ENCODE measurements around the gene GALNT15.

The GALNT15 gene

GRCh38 chr3:16187213-16187790 is 12.8 kb downstream of the GALNT15 start:
- no peak for DNase-seq (ENCODE audit: low spot score)

- DNase-seq (ENCODE audit: low spot score) = no peak
Measured at GRCh38 chr3:16188071-16188470, 13.6 kb downstream of the GALNT15 start.

GRCh38 chr3:16189201-16189600 is 14.7 kb downstream of the GALNT15 start:
- DNase-seq (ENCODE audit: low spot score) = no peak

DNA sequence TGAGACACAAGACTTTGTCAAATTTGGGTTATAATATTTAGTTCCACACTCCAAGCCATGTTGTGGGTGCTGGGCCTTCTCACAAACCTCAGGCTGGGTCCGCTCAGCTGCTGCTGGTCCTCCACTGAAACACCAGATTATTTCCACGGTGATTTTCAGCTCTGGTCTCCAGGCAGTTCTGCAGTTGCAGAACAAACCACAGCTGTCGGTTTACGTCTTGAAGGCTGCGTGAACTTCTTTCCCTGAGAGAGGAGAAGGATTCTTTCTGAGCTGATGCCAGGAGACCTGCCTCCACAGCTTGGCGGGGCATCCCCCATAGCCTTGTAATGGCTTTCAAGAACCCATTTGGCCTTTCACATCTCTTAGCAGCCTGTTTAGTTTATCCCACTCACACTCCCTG is 16.2 kb downstream of the GALNT15 start:
- no peak for DNase-seq (ENCODE audit: low spot score)

DNA sequence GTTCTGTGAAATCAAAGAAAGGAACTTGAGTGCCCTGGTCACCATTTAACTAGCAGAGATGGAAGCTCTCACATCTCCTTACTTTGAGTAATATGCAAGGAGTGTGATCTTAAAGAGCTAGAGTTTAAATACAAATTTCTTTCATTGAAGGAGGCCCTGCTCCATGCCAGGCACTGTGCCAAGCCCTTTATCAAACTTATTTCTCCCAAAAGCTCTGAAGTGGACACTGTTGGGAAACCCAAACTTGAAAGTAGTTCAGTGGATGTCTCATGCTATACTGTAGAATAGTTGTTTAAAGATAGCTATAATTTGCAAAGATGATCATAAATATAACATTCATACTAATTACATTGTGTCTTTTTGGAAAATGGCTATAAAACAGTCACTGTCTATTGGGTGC is 17.1 kb downstream of the GALNT15 start:
- no peak for DNase-seq (ENCODE audit: low spot score)

DNA sequence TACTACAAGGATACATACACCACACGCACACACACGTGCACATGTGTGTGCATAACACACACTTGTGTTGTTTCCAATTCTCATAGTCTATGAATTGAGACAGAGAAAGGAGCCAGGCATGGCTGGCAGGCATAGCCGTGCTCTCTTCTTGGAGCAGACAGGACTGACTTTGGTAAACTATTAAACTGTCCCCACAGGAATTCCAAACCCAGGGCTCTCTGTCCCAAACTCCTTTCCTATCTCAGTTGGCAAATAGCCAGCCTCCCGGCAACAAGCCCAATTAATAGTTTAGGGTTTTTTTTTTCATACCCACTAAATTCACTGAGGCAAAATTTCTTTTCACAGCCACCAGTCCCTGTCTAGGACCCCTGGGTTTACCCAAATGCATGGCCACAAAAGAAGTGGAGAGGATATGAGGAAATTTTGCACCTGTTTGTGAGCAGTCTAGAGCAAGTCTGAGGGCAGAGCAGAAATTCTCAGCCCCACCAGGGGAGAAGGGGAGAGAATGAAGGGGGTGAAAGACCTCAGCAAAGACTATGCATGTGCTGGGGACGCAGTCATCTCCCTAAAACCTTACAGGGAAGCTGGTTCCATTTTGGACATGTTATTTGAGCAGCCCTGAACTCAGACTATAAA is 17.8 kb downstream of the GALNT15 start:
- no peak for DNase-seq (ENCODE audit: low spot score)

GRCh38 chr3:16198427-16198826 is 23.9 kb downstream of the GALNT15 start:
- no peak for DNase-seq (ENCODE audit: low spot score)

DNA sequence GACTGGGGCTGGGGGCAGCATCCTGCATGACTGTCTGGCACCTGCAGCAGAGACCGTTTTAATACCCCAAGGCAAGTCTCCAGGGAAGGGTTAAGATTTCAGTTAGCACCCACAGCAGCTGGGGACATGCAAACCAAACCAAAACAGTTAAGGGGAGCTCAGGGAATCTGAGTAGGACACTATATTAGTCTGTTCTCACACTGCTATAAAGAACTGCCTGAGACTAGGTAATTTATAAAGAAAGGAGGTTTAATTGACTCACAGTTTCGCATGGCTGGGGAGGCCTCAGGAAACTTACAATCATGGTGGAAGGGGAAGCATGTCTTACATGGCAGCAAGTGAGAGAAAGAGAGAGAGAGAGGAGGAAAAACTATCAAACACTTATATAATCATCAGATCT is 25.3 kb downstream of the GALNT15 start:
- DNase-seq (ENCODE audit: low spot score) = no peak

- DNase-seq (ENCODE audit: low spot score) = peak; percentile 54
Measured at GRCh38 chr3:16200411-16200810, 25.9 kb downstream of the GALNT15 start.

GRCh38 chr3:16203031-16203430 is 28.6 kb downstream of the GALNT15 start:
- no peak for DNase-seq (ENCODE audit: low spot score)

GRCh38 chr3:16203671-16204629 is 29.5 kb downstream of the GALNT15 start:
- DNase-seq (ENCODE audit: low spot score) = no peak

- no peak for DNase-seq (ENCODE audit: low spot score)
Measured at GRCh38 chr3:16204751-16205150, 30.3 kb downstream of the GALNT15 start.

DNA sequence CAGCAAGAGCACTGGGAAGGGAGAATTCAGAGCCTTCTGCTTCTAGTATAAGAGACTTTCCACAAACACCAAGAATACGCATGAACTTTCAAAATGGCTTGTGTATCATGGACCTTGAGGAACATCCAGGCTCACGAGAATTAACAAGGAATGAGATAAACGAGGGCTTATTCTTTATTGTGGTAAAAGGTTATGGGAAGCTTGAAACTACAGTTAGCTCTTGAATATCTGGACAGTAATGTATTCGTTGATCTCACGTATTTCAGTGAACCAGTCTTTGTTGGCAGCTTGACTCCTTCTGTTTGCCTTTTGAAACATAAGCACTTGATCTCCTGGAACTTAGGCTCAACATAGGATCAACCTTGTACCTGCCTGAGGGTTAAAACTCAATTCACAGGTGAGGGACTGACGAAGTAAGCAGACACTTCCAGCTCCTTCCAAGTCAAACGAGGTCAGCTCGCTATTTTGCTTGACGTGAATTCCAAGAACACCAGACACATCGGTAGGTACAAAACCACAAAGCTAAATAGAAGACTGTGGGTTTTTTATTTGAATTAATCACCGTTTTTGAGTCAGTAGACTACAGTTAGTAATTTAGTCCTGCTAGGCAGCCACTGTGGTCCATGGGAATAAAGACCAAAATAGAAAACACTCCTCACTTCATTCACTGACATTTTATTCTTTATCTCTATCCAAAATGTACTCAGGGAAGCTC is 30.8 kb downstream of the GALNT15 start:
- DNase-seq (ENCODE audit: low spot score) = no peak

DNA sequence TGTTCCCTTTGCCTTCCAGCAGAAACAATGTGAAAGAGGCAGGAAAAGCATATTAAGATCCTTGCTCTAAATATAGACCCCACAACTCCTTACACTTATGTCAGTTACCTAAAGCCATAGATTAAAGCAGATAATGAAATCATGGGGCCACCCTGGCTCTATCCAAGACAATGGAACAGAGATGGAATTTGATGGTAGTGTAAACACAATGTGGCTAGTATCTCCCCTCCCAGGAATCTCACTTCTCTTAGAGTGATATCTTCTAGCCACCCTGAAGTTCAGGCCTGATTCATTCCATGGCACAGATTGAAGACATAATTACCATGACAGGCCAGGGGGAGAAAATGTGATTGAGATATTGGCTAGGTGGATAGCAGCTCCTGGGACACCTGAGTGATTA is 32.6 kb downstream of the GALNT15 start:
- DNase-seq (ENCODE audit: low spot score) = no peak

GRCh38 chr3:16211176-16211904 is 36.9 kb downstream of the GALNT15 start:
- no peak for DNase-seq (ENCODE audit: low spot score)

GRCh38 chr3:16214366-16214765 is 39.9 kb downstream of the GALNT15 start:
- no peak for DNase-seq (ENCODE audit: low spot score)

GRCh38 chr3:16216373-16216935 is 42.0 kb downstream of the GALNT15 start:
- DNase-seq (ENCODE audit: low spot score) = no peak

- no peak for DNase-seq (ENCODE audit: low spot score)
Measured at GRCh38 chr3:16219777-16220176, 45.3 kb downstream of the GALNT15 start.

- DNase-seq (ENCODE audit: low spot score) = no peak
Measured at GRCh38 chr3:16221990-16222389, 47.5 kb downstream of the GALNT15 start.

DNA sequence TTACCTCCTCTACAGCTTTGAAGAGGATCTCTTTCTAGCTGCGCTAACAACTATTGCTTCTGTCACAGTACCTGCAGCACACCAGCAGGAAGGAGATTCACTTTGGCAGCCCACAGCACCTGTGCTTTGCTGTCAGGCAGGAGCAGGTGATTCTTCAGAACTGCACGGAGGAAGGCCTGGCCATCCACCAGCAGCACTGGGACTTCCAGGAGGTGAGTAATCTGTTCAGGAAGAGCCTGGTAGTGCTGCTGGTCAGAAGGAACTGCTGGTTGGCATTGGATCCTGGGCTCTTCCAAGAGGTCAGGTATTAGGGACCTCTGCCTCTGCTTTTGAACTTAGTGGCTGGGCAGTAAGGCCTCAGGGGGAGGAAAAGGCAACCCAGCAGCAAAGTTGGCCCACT is 48.1 kb downstream of the GALNT15 start:
- DNase-seq (ENCODE audit: low spot score) = no peak

GRCh38 chr3:16224325-16224724 is 49.8 kb downstream of the GALNT15 start:
- no peak for DNase-seq (ENCODE audit: low spot score)
